GM12891 (cell line): ENCODE measurements around the gene GPRC5A. TPM values are rescaled to one million over a fixed set of nuclear protein-coding genes. Genes with fewer than 3 reads are reported as not detected.
"Not testable (repeated sequence)": the region's sequence is repeated elsewhere in the genome, so short reads cannot be mapped to it uniquely, and the experiment has no call there.

Experiments
- DNase-seq: peaks from one replicate; pipeline ENCODE4 v3.0.0; 2011; ENCODE audit warnings: low spot score; ENCODE audit not compliant: insufficient read length
- FAIRE-seq: peaks from 2 replicates; lab custom pipeline; 2011; peaks lifted over from hg19 to GRCh38; lab: Jason Lieb, UNC
- PAX5 ChIP-seq: IDR thresholded peaks from 2 replicates; pipeline ENCODE4 v1.6.1; 2011; ENCODE audit warnings: low read length, moderate library complexity, mild to moderate bottlenecking; ENCODE audit not compliant: insufficient read depth, severe bottlenecking
- POLR2A ChIP-seq: IDR thresholded peaks from 2 replicates; pipeline ENCODE4 v1.6.1; 2011; ENCODE audit warnings: low read depth, low read length, control low read depth
- POLR2AphosphoS5 ChIP-seq: IDR thresholded peaks from 2 replicates; pipeline ENCODE4 v1.6.1; 2011; ENCODE audit warnings: low read depth, low read length, control low read depth
- POU2F2 ChIP-seq: IDR thresholded peaks from 2 replicates; pipeline ENCODE4 v1.6.1; 2011; ENCODE audit warnings: low read depth, mild to moderate bottlenecking, control low read depth, low read length, moderate library complexity
- SPI1 ChIP-seq: IDR thresholded peaks from 2 replicates; pipeline ENCODE4 v1.6.1; 2011; ENCODE audit warnings: low read depth, low read length, control low read depth
- TAF1 ChIP-seq: IDR thresholded peaks from 2 replicates; pipeline ENCODE4 v1.6.1; 2011; ENCODE audit warnings: low read depth, low read length, control low read depth
- polyA plus RNA-seq: library from polyadenylated mRNA; unstranded; fragments of >200 nt; gene quantifications from one replicate; pipeline ENCODE4 v1.2.1, GENCODE V29; 2012; ENCODE audit warnings: low read depth, missing spikeins, inconsistent platforms; ENCODE audit not compliant: missing spikeins

Gene GPRC5A, protein sequence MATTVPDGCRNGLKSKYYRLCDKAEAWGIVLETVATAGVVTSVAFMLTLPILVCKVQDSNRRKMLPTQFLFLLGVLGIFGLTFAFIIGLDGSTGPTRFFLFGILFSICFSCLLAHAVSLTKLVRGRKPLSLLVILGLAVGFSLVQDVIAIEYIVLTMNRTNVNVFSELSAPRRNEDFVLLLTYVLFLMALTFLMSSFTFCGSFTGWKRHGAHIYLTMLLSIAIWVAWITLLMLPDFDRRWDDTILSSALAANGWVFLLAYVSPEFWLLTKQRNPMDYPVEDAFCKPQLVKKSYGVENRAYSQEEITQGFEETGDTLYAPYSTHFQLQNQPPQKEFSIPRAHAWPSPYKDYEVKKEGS
- not detected for polyA plus RNA-seq

- FAIRE-seq (no peak), DNase-seq (no peak)
- TF ChIP-seq TAF1, result no peak
- TF ChIP-seq POLR2AphosphoS5, result no peak
- no peak for TF ChIP-seq SPI1
- no peak for TF ChIP-seq PAX5
- TF ChIP-seq POLR2A, result no peak
- TF ChIP-seq POU2F2, result no peak
Measured at GRCh38 chr12:12891080-12891880, at the start of gene GPRC5A. GPRC5A (plus strand) TSS chr12:12891562; CDS start chr12:12908250, 16,688 bp downstream.

GRCh38 chr12:12845794-12846243 lies 45.5 kb upstream of the GPRC5A start:
- TF ChIP-seq PAX5 (no peak), POU2F2 (no peak), POLR2A (no peak), POLR2AphosphoS5 (no peak), SPI1 (no peak), TAF1 (no peak)
- FAIRE-seq (no peak), DNase-seq (no peak)

GRCh38 chr12:12846780-12847179 lies 44.6 kb upstream of the GPRC5A start:
- not testable (repeated sequence) for FAIRE-seq, DNase-seq

GRCh38 chr12:12853435-12853834 lies 37.9 kb upstream of the GPRC5A start:
- FAIRE-seq, result no peak
- TF ChIP-seq POLR2A (no peak), POU2F2 (no peak), TAF1 (no peak), POLR2AphosphoS5 (no peak), PAX5 (no peak), SPI1 (no peak)

GRCh38 chr12:12859690-12860089 lies 31.7 kb upstream of the GPRC5A start:
- TF ChIP-seq POU2F2 (no peak), POLR2AphosphoS5 (no peak)
- FAIRE-seq, result no peak
- no peak for DNase-seq

More at GRCh38 chr12:12853435-12853834, 37.9 kb upstream of the GPRC5A start:
- no peak for DNase-seq

DNA sequence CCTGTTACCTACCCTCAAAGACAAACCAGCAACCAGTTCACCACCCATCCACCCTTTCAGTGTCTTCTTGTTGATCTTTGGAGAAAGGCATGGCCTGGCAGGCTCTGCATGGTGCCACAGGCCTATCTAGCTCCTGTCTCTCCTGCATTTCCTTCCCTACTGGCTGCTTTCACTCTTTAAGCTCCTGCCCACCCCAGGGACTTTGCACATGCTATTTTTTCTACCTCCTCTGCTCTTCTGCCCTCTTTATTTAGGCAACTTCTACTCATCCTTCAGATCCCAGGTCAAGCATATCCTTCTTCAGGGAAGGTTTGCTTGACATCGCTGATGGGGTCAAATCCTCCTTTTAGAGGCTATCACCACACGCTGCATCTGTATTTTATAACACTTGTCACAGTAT lies 27.1 kb upstream of the GPRC5A start:
- no peak for FAIRE-seq
- DNase-seq, result no peak
- TF ChIP-seq PAX5 (no peak), SPI1 (no peak), POLR2A (no peak), POU2F2 (no peak), POLR2AphosphoS5 (no peak), TAF1 (no peak)

GRCh38 chr12:12868477-12869235 lies 22.7 kb upstream of the GPRC5A start:
- no peak for FAIRE-seq
- no peak for DNase-seq
- TF ChIP-seq POLR2A (no peak), TAF1 (no peak)

- DNase-seq, result no peak
- FAIRE-seq, result no peak
- TF ChIP-seq TAF1, result no peak
- no peak for TF ChIP-seq SPI1
- TF ChIP-seq POLR2A, result no peak
- no peak for TF ChIP-seq POLR2AphosphoS5
- no peak for TF ChIP-seq PAX5
- no peak for TF ChIP-seq POU2F2
Measured at GRCh38 chr12:12870465-12870864, 20.9 kb upstream of the GPRC5A start.

DNA sequence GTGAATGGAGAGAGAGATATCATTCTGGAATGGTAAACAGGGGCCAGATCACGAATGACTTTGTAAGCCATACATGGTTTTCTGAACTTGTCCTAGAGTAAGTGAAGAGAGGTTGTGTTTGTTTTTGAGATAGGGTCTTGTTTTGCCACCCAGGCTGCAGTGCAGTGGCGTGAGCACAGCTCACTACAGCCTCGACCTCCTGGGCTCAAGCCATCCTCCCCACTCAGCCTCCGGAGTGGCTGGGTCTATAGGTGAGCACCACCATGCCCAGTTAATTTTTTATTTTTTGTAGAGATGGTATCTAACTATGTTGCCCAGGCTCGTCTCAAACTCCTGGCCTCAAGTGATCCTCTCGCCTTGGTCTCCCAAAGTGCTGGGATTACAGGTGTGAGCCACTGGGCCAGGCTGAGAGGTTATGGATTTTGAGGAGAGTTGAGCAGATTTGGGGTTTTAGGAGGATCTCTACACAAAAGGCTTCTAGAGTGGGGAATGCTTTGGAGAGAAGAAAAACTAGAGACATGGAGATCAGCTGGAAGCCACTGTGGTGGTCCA lies 19.7 kb upstream of the GPRC5A start:
- TF ChIP-seq POLR2AphosphoS5, result no peak
- no peak for TF ChIP-seq POLR2A
- TF ChIP-seq POU2F2, result no peak
- TF ChIP-seq PAX5, result no peak
- no peak for TF ChIP-seq SPI1
- TF ChIP-seq TAF1, result no peak
- FAIRE-seq, result no peak

More for the DNA sequence above, 19.7 kb upstream of the GPRC5A start:
- no peak for DNase-seq
